ENCODE results near the gene LMAN2. TPM values are rescaled to one million over a fixed set of nuclear protein-coding genes. Genes with fewer than 3 reads are reported as not detected.

LMAN2 gene
- polyA plus RNA-seq, 2 of the 4 experiments (the other 2 are of a cell fraction) = 123 to 210 TPM

GRCh38 chr5:177393990-177394389 lies 42.5 kb upstream of the LMAN2 start:
- TF ChIP-seq HOXA7 (CRISPR knock-in tag; IDR thresholded peaks at IDR 0.05) = no peak
- no peak for TF ChIP-seq ZNF302 (CRISPR knock-in tag; IDR thresholded peaks at IDR 0.05)
- no peak for TF ChIP-seq CHD2 (IDR thresholded peaks at IDR 0.05; ENCODE audit: low read length, partially characterized antibody)
- TF ChIP-seq MAFK (IDR thresholded peaks at IDR 0.05; ENCODE audit: partially characterized antibody) = no peak
- TF ChIP-seq, protein P1, sequence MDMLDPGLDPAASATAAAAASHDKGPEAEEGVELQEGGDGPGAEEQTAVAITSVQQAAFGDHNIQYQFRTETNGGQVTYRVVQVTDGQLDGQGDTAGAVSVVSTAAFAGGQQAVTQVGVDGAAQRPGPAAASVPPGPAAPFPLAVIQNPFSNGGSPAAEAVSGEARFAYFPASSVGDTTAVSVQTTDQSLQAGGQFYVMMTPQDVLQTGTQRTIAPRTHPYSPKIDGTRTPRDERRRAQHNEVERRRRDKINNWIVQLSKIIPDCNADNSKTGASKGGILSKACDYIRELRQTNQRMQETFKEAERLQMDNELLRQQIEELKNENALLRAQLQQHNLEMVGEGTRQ (IDR thresholded peaks at IDR 0.05) = no peak
- TF ChIP-seq JUN (IDR thresholded peaks at IDR 0.05) = no peak
- TF ChIP-seq CBX8 (IDR thresholded peaks at IDR 0.05) = no peak
- TF ChIP-seq, protein P2, sequence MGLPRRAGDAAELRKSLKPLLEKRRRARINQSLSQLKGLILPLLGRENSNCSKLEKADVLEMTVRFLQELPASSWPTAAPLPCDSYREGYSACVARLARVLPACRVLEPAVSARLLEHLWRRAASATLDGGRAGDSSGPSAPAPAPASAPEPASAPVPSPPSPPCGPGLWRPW (IDR thresholded peaks at IDR 0.05) = no peak
- 49% methylated on average over 5 of the region's 5 CpGs for WGBS (ENCODE audit: missing lambda C conversion rate)
- H3K9me3 ChIP-seq = no peaks in the 10 kb centered on the region
- FAIRE-seq (no peak), ATAC-seq (no peak), DNase-seq (ENCODE audit: low read depth in 1 of 2, low spot score in 1 of 2) (no peak)
- ChIA-PET CTCF (interaction anchor here (1.3 to 43.1 kb wide), 5 partner anchors 4 to 280 kb away, joined by 3 to 1107 read pairs (median 359); partner anchors contain the start of genes F12, PFN3, PRR7 and SLC34A1), POLR2A (interaction anchor here (0.6 kb wide), 1 partner anchor 21 kb away, joined by 3 read pairs; no protein-coding TSS in a partner anchor)
- no peak overlapping the region for H3K4me3 ChIP-seq
- H3K27ac ChIP-seq = no peak overlapping the region
- H3K4me1 ChIP-seq = peaks cover 14% of the 10 kb centered on the region
- H3K4me2 ChIP-seq = no peak overlapping the region

- TF ChIP-seq RARB (CRISPR knock-in tag; IDR thresholded peaks at IDR 0.05) (no peak), NPAS2 (CRISPR knock-in tag; IDR thresholded peaks at IDR 0.05; ENCODE audit: borderline replicate concordance) (no peak), HOXB13 (CRISPR knock-in tag; IDR thresholded peaks at IDR 0.05; ENCODE audit: low read depth) (no peak), POLR2A (IDR thresholded peaks at IDR 0.05; ENCODE audit: low read length) (no peak), CHD4 (IDR thresholded peaks at IDR 0.05; ENCODE audit: borderline replicate concordance) (no peak), FOSB (CRISPR knock-in tag; IDR thresholded peaks at IDR 0.05) (no peak), ZSCAN20 (CRISPR knock-in tag; IDR thresholded peaks at IDR 0.05) (no peak), MAX (IDR thresholded peaks at IDR 0.05) (no peak)
- TF ChIP-seq, protein P1 (IDR thresholded peaks at IDR 0.05) = no peak
- POLR2A ChIA-PET = interaction anchor here (0.6 kb wide), 1 partner anchor 22 kb away, joined by 3 read pairs; no protein-coding TSS in a partner anchor
- FAIRE-seq (no peak), DNase-seq (ENCODE audit: low read depth in 1 of 2, low spot score in 1 of 2) (no peak), ATAC-seq (no peak)
- Histone ChIP-seq H3K4me3 (no peak overlapping the region), H3K27ac (no peak overlapping the region), H3K9me3 (no peaks in the 10 kb centered on the region), H3K4me2 (no peak overlapping the region), H3K4me1 (peaks cover 18% of the 10 kb centered on the region)
- WGBS (ENCODE audit: missing lambda C conversion rate) = 52% methylated on average over 1 of the region's 1 CpG
- CTCF ChIA-PET = interaction anchor here (0.8 to 43.1 kb wide), 6 partner anchors 5 to 279 kb away, joined by 3 to 1107 read pairs (median 182); partner anchors contain the start of genes F12, PDLIM7, PFN3 and PRR7
These were observed 41.8 kb upstream of the LMAN2 start for GRCh38 chr5:177393206-177393765.

DNA sequence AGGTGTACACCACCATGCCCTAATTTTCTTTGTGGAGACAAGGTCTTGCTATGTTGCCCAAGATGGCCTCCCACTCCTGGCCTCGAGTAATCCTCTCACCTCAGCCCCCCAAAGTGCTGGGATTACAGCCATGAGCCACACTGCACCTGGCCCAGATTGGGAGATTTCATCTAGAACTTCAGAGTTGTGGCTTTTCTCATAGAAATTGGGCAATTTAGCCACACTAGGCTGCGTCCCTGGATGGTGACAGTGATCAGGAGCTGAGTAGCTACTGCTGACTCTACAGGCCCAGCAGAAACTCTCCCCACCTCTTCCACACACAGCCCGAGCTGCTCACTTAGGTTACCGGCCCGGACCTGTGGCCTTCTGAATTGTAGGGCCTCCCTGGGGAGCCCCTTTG lies 41.3 kb upstream of the LMAN2 start:
- CTCF ChIA-PET = interaction anchor here (0.8 to 43.1 kb wide), 6 partner anchors 6 to 279 kb away, joined by 3 to 1107 read pairs (median 182); partner anchors contain the start of genes F12, PDLIM7, PFN3 and PRR7
- Histone ChIP-seq H3K27ac (no peak overlapping the region), H3K4me3 (no peak overlapping the region), H3K4me2 (no peak overlapping the region), H3K4me1 (peaks cover 18% of the 10 kb centered on the region), H3K9me3 (no peaks in the 10 kb centered on the region)
- POLR2A ChIA-PET = no interaction called here
- DNase-seq (ENCODE audit: low read depth in 1 of 2, low spot score in 1 of 2) (no peak), FAIRE-seq (no peak), ATAC-seq (no peak)
- WGBS (ENCODE audit: missing lambda C conversion rate) = 43% methylated on average over 3 of the region's 5 CpGs
- TF ChIP-seq FOSL2 (IDR thresholded peaks at IDR 0.05) (no peak), FOSL2 (CRISPR knock-in tag; IDR thresholded peaks at IDR 0.05) (no peak), PHF8 (IDR thresholded peaks at IDR 0.05; ENCODE audit: borderline replicate concordance, low read depth) (no peak), EHF (CRISPR knock-in tag; IDR thresholded peaks at IDR 0.05) (no peak), RNF2 (IDR thresholded peaks at IDR 0.05; ENCODE audit: borderline replicate concordance, low read depth) (no peak), TFCP2L1 (CRISPR knock-in tag; IDR thresholded peaks at IDR 0.05) (no peak), GATA3 (IDR thresholded peaks at IDR 0.05; ENCODE audit: borderline replicate concordance) (no peak), ZFP36 (IDR thresholded peaks at IDR 0.05; ENCODE audit: borderline replicate concordance, partially characterized antibody) (no peak), HDAC2 (IDR thresholded peaks at IDR 0.05) (no peak), PBX3 (IDR thresholded peaks at IDR 0.05) (no peak), ELK1 (IDR thresholded peaks at IDR 0.05; ENCODE audit: low read depth, low read length) (no peak), MAX (IDR thresholded peaks at IDR 0.05) (no peak), BHLHE40 (IDR thresholded peaks at IDR 0.05; ENCODE audit: low read depth, low read length) (no peak)
- TF ChIP-seq, protein P2 (IDR thresholded peaks at IDR 0.05) = no peak
